Progenitor cell of endocrine pancreas (in vitro differentiated cells): ENCODE measurements around the gene MAGOH. TPM values are rescaled to one million over a fixed set of nuclear protein-coding genes. Genes with fewer than 3 reads are reported as not detected.
A peak's percentile ranks its signal among the peaks of the same experiment; 100 is the strongest.
"Not testable (repeated sequence)": the region's sequence is repeated elsewhere in the genome, so short reads cannot be mapped to it uniquely, and the experiment has no call there.

ENCODE experiments used
- DNase-seq: peaks from one replicate; pipeline ENCODE4 v3.0.0; 2021; ENCODE audit warnings: low spot score; ENCODE audit not compliant: unreplicated experiment
- H3K27ac Mint-ChIP-seq: 2 replicates; pipeline ENCODE4 v1.8.0; 2021; ENCODE audit warnings: mild to moderate bottlenecking, moderate library complexity, mixed read lengths
- H3K27me3 Mint-ChIP-seq: 2 replicates; pipeline ENCODE4 v1.8.0; 2021; ENCODE audit warnings: mixed read lengths
- H3K36me3 Mint-ChIP-seq: 2 replicates; pipeline ENCODE4 v1.8.0; 2022; ENCODE audit warnings: mixed read lengths; ENCODE audit not compliant: insufficient read depth
- H3K4me1 Mint-ChIP-seq: 2 replicates; pipeline ENCODE4 v1.8.0; 2021; ENCODE audit warnings: low read depth, mixed read lengths
- H3K4me3 Mint-ChIP-seq: 2 replicates; pipeline ENCODE4 v1.8.0; 2021; ENCODE audit warnings: low read depth, mild to moderate bottlenecking, moderate library complexity, mixed read lengths
- H3K9me3 Mint-ChIP-seq: 2 replicates; pipeline ENCODE4 v1.8.0; 2021; ENCODE audit warnings: low read depth, mixed read lengths
- total RNA-seq: library from RNA; stranded (reverse); gene quantifications from 2 replicates; pipeline ENCODE4 v1.2.1, GENCODE V29; 2021
- TF ChIP-seq, protein P1 (sequence below): fragments of 200-600 bp; sonication (generic); IDR thresholded peaks from one replicate; pipeline ENCODE4 v1.5.0; 2021; ENCODE audit warnings: antibody characterized with exemption, mild to moderate bottlenecking; ENCODE audit not compliant: unreplicated experiment

MAGOH gene
- total RNA-seq, 1 donor from 2014 or later, result 67.3 TPM

DNA sequence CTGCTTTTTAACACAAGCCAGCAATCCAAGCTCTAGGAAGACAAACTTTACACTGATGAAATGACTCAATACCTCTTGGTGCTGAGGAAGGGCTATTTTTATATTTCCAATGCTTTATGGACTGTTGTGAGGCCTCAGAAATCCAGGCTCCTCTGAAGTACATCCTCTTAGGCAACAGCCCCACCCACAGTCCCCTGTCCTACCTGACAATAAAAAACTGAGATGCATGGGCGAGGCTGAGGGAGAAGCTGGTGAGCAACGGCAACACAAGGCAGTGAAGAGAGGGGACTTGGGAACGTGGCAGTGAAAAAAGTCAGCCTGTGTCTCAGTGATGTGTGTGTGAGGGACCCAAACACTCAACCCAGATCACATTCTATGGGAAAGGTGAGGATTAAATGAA lies 51.8 kb downstream of the MAGOH start:
- TF ChIP-seq, protein P1, sequence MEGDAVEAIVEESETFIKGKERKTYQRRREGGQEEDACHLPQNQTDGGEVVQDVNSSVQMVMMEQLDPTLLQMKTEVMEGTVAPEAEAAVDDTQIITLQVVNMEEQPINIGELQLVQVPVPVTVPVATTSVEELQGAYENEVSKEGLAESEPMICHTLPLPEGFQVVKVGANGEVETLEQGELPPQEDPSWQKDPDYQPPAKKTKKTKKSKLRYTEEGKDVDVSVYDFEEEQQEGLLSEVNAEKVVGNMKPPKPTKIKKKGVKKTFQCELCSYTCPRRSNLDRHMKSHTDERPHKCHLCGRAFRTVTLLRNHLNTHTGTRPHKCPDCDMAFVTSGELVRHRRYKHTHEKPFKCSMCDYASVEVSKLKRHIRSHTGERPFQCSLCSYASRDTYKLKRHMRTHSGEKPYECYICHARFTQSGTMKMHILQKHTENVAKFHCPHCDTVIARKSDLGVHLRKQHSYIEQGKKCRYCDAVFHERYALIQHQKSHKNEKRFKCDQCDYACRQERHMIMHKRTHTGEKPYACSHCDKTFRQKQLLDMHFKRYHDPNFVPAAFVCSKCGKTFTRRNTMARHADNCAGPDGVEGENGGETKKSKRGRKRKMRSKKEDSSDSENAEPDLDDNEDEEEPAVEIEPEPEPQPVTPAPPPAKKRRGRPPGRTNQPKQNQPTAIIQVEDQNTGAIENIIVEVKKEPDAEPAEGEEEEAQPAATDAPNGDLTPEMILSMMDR, result no peak
- Mint-ChIP-seq H3K27me3 (peaks cover 27% of the 10 kb centered on the region), H3K27ac (no peak overlapping the region), H3K9me3 (no peaks in the 10 kb centered on the region), H3K4me1 (no peaks in the 10 kb centered on the region), H3K36me3 (no peaks in the 10 kb centered on the region), H3K4me3 (no peak overlapping the region)
- no peak for DNase-seq

DNA sequence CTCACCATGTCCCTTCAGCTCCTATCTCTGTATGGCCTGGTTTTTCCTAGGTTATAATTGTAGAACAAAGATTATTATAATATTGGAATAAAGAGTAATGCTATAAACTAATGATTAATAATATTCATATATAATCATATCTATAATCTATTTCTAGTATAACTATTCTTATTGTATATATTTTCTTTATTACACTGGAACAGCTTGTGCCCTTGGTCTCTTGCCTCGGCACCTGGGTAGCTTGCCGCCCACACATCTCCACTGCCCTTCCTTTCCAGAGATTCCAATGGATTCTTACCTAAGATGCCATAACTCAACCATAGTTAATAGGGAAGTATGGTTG lies 52.4 kb downstream of the MAGOH start:
- H3K4me3 Mint-ChIP-seq, H3K9me3 Mint-ChIP-seq, H3K27ac Mint-ChIP-seq, H3K36me3 Mint-ChIP-seq, H3K4me1 Mint-ChIP-seq, DNase-seq: not testable (repeated sequence)
- TF ChIP-seq, protein P1, result peak; percentile 27
- peaks cover 31% of the 10 kb centered on the region for H3K27me3 Mint-ChIP-seq

DNA sequence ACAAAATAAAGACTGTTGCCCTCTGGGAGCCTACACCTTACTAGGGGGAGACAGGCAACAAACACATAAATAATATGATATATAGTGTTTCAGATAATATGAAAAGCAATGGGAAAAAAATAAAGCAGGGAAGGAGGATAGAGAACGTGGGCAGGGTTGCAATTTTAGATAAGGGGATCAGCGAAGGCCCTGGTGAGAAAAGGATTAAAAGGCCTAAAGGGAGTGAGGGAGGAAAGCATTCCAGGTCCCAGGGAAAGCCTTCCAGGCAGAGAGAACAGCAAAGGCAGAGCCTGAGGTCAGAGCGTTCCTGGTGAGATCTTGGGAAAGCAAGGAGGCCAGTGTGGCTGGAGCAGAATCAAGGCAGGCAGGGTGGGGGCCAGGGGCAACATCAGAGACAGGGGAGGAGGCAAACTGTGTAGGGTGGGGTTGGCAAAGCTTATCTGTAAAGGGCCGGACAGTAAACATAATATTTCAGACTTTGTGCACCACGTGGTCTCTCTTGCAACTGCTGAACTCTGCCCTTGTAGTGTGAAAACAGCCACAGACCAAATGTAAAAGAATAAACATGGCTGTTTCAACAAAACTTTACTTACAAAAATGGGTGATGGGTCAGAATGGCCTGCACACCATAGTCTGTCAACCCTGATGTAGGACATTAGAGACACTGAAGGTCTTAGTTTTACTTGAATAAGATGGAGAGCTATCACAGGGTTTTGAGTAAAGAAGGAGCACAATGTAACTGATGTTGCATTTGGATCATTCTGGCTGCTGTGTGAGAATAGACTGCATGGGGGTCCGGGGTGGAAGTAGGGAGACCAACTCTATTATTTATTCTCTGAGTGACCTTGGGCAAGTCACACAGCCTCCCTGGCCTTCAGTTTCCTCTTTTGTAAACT lies 55.0 kb downstream of the MAGOH start:
- Mint-ChIP-seq H3K36me3 (no peaks in the 10 kb centered on the region), H3K27ac (no peak overlapping the region), H3K27me3 (peaks cover 40% of the 10 kb centered on the region), H3K9me3 (no peaks in the 10 kb centered on the region), H3K4me3 (no peak overlapping the region), H3K4me1 (no peaks in the 10 kb centered on the region)
- DNase-seq, result no peak
- TF ChIP-seq, protein P1, result no peak

DNA sequence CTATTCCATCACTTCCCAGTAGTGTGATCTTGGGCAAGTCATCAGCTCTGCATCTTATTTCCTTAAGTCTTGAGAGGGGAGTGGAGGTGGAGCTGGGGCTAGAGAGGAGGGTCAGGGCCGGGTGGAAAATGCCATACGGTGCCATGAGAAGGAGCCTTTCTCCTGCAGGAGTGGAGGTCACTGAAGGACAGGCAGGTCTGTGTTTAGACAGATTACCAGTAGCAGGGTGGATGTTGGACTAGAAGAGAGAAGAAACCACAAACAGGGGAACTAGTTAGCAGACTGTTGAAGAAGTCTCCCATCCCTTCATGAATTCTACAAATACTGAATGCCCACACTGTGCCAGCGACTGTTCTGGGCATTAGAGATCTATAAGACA lies 55.6 kb downstream of the MAGOH start:
- no peak for DNase-seq
- Mint-ChIP-seq H3K27ac (no peak overlapping the region), H3K27me3 (peaks cover 38% of the 10 kb centered on the region), H3K4me3 (no peak overlapping the region), H3K9me3 (no peaks in the 10 kb centered on the region), H3K4me1 (no peaks in the 10 kb centered on the region), H3K36me3 (no peaks in the 10 kb centered on the region)
- TF ChIP-seq, protein P1, result no peak

DNA sequence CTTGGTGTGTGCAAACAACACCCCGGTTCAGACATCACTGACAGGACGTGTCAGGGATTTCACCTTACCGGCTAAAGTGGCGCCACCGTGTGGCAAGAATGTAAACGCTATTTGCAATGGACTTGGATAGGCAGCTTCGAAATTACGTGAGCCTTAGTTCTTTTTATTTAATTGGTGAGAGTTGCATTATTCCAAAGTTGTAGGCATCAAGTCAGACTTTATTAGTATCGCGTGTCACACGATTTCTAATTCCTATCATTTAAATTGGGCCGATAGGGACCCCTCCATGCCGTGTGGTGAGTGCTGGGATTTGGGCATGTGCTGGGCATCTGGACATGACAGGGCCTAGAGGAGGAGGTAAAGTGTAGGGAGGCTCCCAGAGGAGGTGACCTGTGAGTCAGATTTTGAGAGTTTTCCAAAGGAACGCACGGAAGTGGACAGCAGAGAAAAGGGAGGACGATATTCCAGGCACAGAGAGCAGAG lies 56.2 kb downstream of the MAGOH start:
- H3K36me3 Mint-ChIP-seq, result no peaks in the 10 kb centered on the region
- DNase-seq, result peak; percentile 71
- H3K4me1 Mint-ChIP-seq, result peaks cover under 1% of the 10 kb centered on the region
- peaks cover 38% of the 10 kb centered on the region for H3K27me3 Mint-ChIP-seq
- TF ChIP-seq, protein P1, result peak; percentile 98
- no peak overlapping the region for H3K4me3 Mint-ChIP-seq
- H3K27ac Mint-ChIP-seq, result no peak overlapping the region
- H3K9me3 Mint-ChIP-seq, result no peaks in the 10 kb centered on the region
